Activated CD4-positive, alpha-beta T cell treated with anti-CD3 and anti-CD28 coated beads, Interleukin-2, Interleukin-4, amounts not matched to agents 100 ng/mL and 50 ng/mL, durations not matched to agents 16 hours and 8 hours (primary cell): ENCODE data around the gene RGL4.
A peak's percentile ranks its signal among the peaks of the same experiment; 100 is the strongest.

Source experiments
- DNase-seq: peaks from one replicate; pipeline ENCODE4 v3.0.0-alpha.2; 2020; ENCODE audit warnings: low spot score

The RGL4 gene

GRCh38 chr22:23681026-23681809 lies 9.6 kb upstream of the RGL4 start:
- no peak for DNase-seq

- no peak for DNase-seq
Observed at GRCh38 chr22:23682077-23682476, 8.7 kb upstream of the RGL4 start.

- DNase-seq = no peak
Observed at GRCh38 chr22:23682827-23683355, 7.9 kb upstream of the RGL4 start.

- no peak for DNase-seq
Observed at GRCh38 chr22:23683545-23683944, 7.3 kb upstream of the RGL4 start.

- no peak for DNase-seq
Observed at GRCh38 chr22:23684026-23684425, 6.8 kb upstream of the RGL4 start.

- no peak for DNase-seq
Observed at GRCh38 chr22:23684561-23685031, 6.2 kb upstream of the RGL4 start.

- no peak for DNase-seq
Observed at GRCh38 chr22:23685205-23685784, 5.5 kb upstream of the RGL4 start.

- no peak for DNase-seq
Observed at GRCh38 chr22:23686416-23687024, 4.3 kb upstream of the RGL4 start.

- DNase-seq = no peak
Observed at GRCh38 chr22:23688121-23688520, 2.7 kb upstream of the RGL4 start.

- DNase-seq = no peak
Observed at GRCh38 chr22:23688571-23688970, 2.2 kb upstream of the RGL4 start.

GRCh38 chr22:23689414-23689813 lies 1.4 kb upstream of the RGL4 start:
- DNase-seq = no peak

- DNase-seq = no peak
Observed at GRCh38 chr22:23691748-23692423, 1.1 kb downstream of the RGL4 start.

GRCh38 chr22:23692598-23693291 lies 1.9 kb downstream of the RGL4 start:
- DNase-seq = no peak

GRCh38 chr22:23693979-23694680 lies 3.3 kb downstream of the RGL4 start:
- DNase-seq = no peak

- DNase-seq = no peak
Observed at GRCh38 chr22:23695141-23695540, 4.3 kb downstream of the RGL4 start.

GRCh38 chr22:23695571-23696325 lies 4.9 kb downstream of the RGL4 start:
- no peak for DNase-seq

GRCh38 chr22:23696326-23696851 lies 5.6 kb downstream of the RGL4 start:
- DNase-seq = peak; percentile 90

- DNase-seq = no peak
Observed at GRCh38 chr22:23697031-23697970, 6.5 kb downstream of the RGL4 start.

- no peak for DNase-seq
Observed at GRCh38 chr22:23698094-23698493, 7.3 kb downstream of the RGL4 start.
